Stomach (tissue), 4 donors: ENCODE results near the gene FKBP1B.

ENCODE experiments used
- CTCF ChIP-seq, 7 experiments: fragments of 450-650 bp in 4 of 7; fragments of 200-600 bp in 3 of 7; sonication (generic) in 3 of 7; IDR thresholded peaks; one replicate each; pipeline ENCODE4 v1.5.1; 2016 to 2019; ENCODE audit warnings: antibody characterized with exemption in 7 of 7, control low read depth in 2 of 7, mild to moderate bottlenecking in 1 of 7
- POLR2A ChIP-seq, 4 donors: fragments of 450-650 bp; IDR thresholded peaks; one replicate each; pipeline ENCODE4 v1.6.1; 2016; ENCODE audit warnings: antibody characterized with exemption in 4 of 4, control low read depth in 2 of 4, mild to moderate bottlenecking in 1 of 4, moderate library complexity in 1 of 4
- POLR2AphosphoS5 ChIP-seq, 3 donors: sonication (generic); formaldehyde crosslinking; IDR thresholded peaks; one replicate each; pipeline ENCODE4 v1.6.1; 2016; ENCODE audit warnings: antibody characterized with exemption in 3 of 3

GRCh38 chr2:24026233-24026632, 23.3 kb upstream of the FKBP1B start:
- no peak for TF ChIP-seq POLR2AphosphoS5 (IDR thresholded peaks at IDR 0.05)
- TF ChIP-seq CTCF (IDR thresholded peaks at IDR 0.05), result no peak
- TF ChIP-seq POLR2A (IDR thresholded peaks at IDR 0.05), result no peak
